ENCODE measurements around the gene PTPRG. TPM values are rescaled to one million over a fixed set of nuclear protein-coding genes. Genes with fewer than 3 reads are reported as not detected.

The PTPRG gene
- total and polyA plus RNA-seq, 8 donors: 50.9 to 88.4 (median 54.4) TPM

GRCh38 chr3:61820306-61820992, 259.1 kb downstream of the PTPRG start:
- H3K27me3 ChIP-seq: no peaks in the 10 kb centered on the region
- no peak for TF ChIP-seq CTCF (IDR thresholded peaks at IDR 0.05)
- intact Hi-C loops (cut with DNase I): no loop called here
- no peak overlapping the region for H3K27ac ChIP-seq
- H3K36me3 ChIP-seq: no peaks in the 10 kb centered on the region
- DNase-seq (no peak), ATAC-seq (no peak)
- H3K9me3 ChIP-seq: no peaks in the 10 kb centered on the region
- no peaks in the 10 kb centered on the region for H3K4me1 ChIP-seq
- no peak overlapping the region for H3K4me3 ChIP-seq

- H3K4me1 ChIP-seq: no peaks in the 10 kb centered on the region
- H3K36me3 ChIP-seq: no peaks in the 10 kb centered on the region
- no peak for TF ChIP-seq CTCF (IDR thresholded peaks at IDR 0.05)
- intact Hi-C loops (cut with DNase I): no loop called here
- ATAC-seq (no peak), DNase-seq (no peak)
- H3K27me3 ChIP-seq: no peaks in the 10 kb centered on the region
- no peaks in the 10 kb centered on the region for H3K9me3 ChIP-seq
- H3K27ac ChIP-seq: no peak overlapping the region
- no peak overlapping the region for H3K4me3 ChIP-seq
Observed at GRCh38 chr3:61821823-61822251, 260.5 kb downstream of the PTPRG start.

- intact Hi-C loops (cut with DNase I): no loop called here
- H3K36me3 ChIP-seq: no peaks in the 10 kb centered on the region
- no peak overlapping the region for H3K27ac ChIP-seq
- H3K27me3 ChIP-seq: no peaks in the 10 kb centered on the region
- no peaks in the 10 kb centered on the region for H3K9me3 ChIP-seq
- H3K4me1 ChIP-seq: no peaks in the 10 kb centered on the region
- ATAC-seq (no peak), DNase-seq (no peak)
- TF ChIP-seq CTCF (IDR thresholded peaks at IDR 0.05): no peak
- H3K4me3 ChIP-seq: no peak overlapping the region
Observed at GRCh38 chr3:61822588-61822987, 261.2 kb downstream of the PTPRG start.

- Histone ChIP-seq H3K4me3 (no peak overlapping the region), H3K4me1 (peaks cover 8 to 10% of the 10 kb centered on the region in 2 donors), H3K9me3 (no peaks in the 10 kb centered on the region), H3K27ac (no peak overlapping the region), H3K36me3 (no peaks in the 10 kb centered on the region), H3K27me3 (no peaks in the 10 kb centered on the region)
- TF ChIP-seq CTCF (IDR thresholded peaks at IDR 0.05): no peak
- no peak for ATAC-seq
- no peak for DNase-seq
- intact Hi-C loops (cut with DNase I): no loop called here
Observed at GRCh38 chr3:61824553-61825135, 263.3 kb downstream of the PTPRG start.

DNA sequence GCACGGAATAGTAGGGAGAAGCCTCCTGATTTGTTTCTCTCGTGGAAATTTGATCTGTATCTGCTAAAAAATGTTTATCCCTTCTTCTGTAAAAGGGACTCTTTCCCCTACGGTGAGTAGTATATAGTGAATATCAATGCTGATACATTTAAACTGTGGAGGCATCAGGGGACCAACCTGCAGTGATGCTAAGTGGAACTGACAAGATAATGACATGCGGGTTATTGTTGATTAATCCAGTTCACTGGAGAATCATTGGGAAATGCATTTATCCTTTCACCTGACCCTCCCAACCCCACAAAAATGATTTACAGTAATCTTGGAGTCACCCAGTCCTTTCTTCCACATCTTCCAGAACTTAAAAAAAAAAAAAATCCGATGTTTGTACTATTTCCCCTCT, 264.8 kb downstream of the PTPRG start:
- Histone ChIP-seq H3K4me1 (peaks cover 8 to 10% of the 10 kb centered on the region in 2 donors), H3K9me3 (no peaks in the 10 kb centered on the region), H3K4me3 (no peak overlapping the region), H3K36me3 (no peaks in the 10 kb centered on the region), H3K27me3 (no peaks in the 10 kb centered on the region), H3K27ac (no peak overlapping the region)
- no peak for TF ChIP-seq CTCF (IDR thresholded peaks at IDR 0.05)
- DNase-seq (no peak), ATAC-seq (no peak)
- intact Hi-C loops (cut with DNase I): no loop called here

All from left lung (tissue), 10 donors.